Muscle layer of colon (tissue), 2 donors: ENCODE results near the gene RAB3B.
A peak's percentile ranks its signal among the peaks of the same experiment; 100 is the strongest.
"Not testable (repeated sequence)": the region's sequence is repeated elsewhere in the genome, so short reads cannot be mapped to it uniquely, and the experiment has no call there.

Experiments used
- H3K27ac ChIP-seq: one replicate; pipeline ENCODE4 v1.7.0; 2013; ENCODE audit warnings: low read depth, mild to moderate bottlenecking, low read length, moderate library complexity
- H3K27me3 ChIP-seq, 2 donors: one replicate each; pipeline ENCODE4 v1.7.0; 2013; ENCODE audit warnings: low read length in 2 of 2, mild to moderate bottlenecking in 2 of 2; ENCODE audit not compliant: insufficient read depth in 2 of 2, control insufficient read depth in 1 of 2
- H3K36me3 ChIP-seq: one replicate; pipeline ENCODE4 v1.7.0; 2013; ENCODE audit warnings: mild to moderate bottlenecking, low read length; ENCODE audit not compliant: insufficient read depth
- H3K4me1 ChIP-seq: one replicate; pipeline ENCODE4 v1.7.0; 2013; ENCODE audit warnings: mild to moderate bottlenecking, low read length; ENCODE audit not compliant: insufficient read depth
- H3K4me3 ChIP-seq, 2 donors: one replicate each; pipeline ENCODE4 v1.7.0; 2013; ENCODE audit warnings: low read length in 2 of 2, low read depth in 1 of 2, mild to moderate bottlenecking in 1 of 2, moderate library complexity in 1 of 2
- H3K9ac ChIP-seq: one replicate; pipeline ENCODE4 v1.7.0; 2013; ENCODE audit warnings: low read length
- H3K9me3 ChIP-seq: one replicate; pipeline ENCODE4 v1.7.0; 2013; ENCODE audit warnings: mild to moderate bottlenecking, low read length
- donor health status: abdominal sarcoma.
- donor health status: Adenocarcinoma of cecum.

The RAB3B gene

GRCh38 chr1:51878308-51878615 is 112.2 kb downstream of the RAB3B start:
- Histone ChIP-seq H3K27ac (peak overlapping the region; percentile 96), H3K9ac (peak overlapping the region; percentile 99), H3K4me3 (peak overlapping the region; percentile 87 to 100), H3K27me3 (no peaks in the 10 kb centered on the region), H3K36me3 (no peaks in the 10 kb centered on the region), H3K4me1 (peaks cover 36% of the 10 kb centered on the region), H3K9me3 (no peaks in the 10 kb centered on the region)

- Histone ChIP-seq H3K36me3 (no peaks in the 10 kb centered on the region), H3K27ac (peak overlapping the region; percentile 96), H3K4me3 (peak overlapping the region; percentile 87 to 100), H3K9ac (peak overlapping the region; percentile 99), H3K9me3 (no peaks in the 10 kb centered on the region), H3K4me1 (peaks cover 36% of the 10 kb centered on the region), H3K27me3 (no peaks in the 10 kb centered on the region)
These were observed 112.8 kb downstream of the RAB3B start for GRCh38 chr1:51877434-51878307.

- Histone ChIP-seq H3K27ac (no peak overlapping the region), H3K4me1 (peaks cover 36% of the 10 kb centered on the region), H3K9ac (no peak overlapping the region), H3K9me3 (no peaks in the 10 kb centered on the region), H3K27me3 (no peaks in the 10 kb centered on the region), H3K4me3 (no peak overlapping the region), H3K36me3 (peaks cover 4% of the 10 kb centered on the region)
These were observed 114.7 kb downstream of the RAB3B start for GRCh38 chr1:51875836-51876235.

- Histone ChIP-seq H3K4me3 (no peak overlapping the region), H3K27me3 (no peaks in the 10 kb centered on the region), H3K27ac (no peak overlapping the region), H3K36me3 (peaks cover 4% of the 10 kb centered on the region), H3K9me3 (no peaks in the 10 kb centered on the region), H3K9ac (no peak overlapping the region), H3K4me1 (peaks cover 36% of the 10 kb centered on the region)
These were observed 115.2 kb downstream of the RAB3B start for GRCh38 chr1:51875291-51875772.

GRCh38 chr1:51873270-51873669 is 117.2 kb downstream of the RAB3B start:
- not testable (repeated sequence) for H3K36me3 ChIP-seq, H3K4me3 ChIP-seq, H3K9me3 ChIP-seq, H3K9ac ChIP-seq, H3K27me3 ChIP-seq, H3K27ac ChIP-seq
- H3K4me1 ChIP-seq = peaks cover 30% of the 10 kb centered on the region

GRCh38 chr1:51871351-51871975 is 119.0 kb downstream of the RAB3B start:
- peaks cover 19% of the 10 kb centered on the region for H3K4me1 ChIP-seq
- H3K36me3 ChIP-seq = peaks cover 4% of the 10 kb centered on the region
- no peaks in the 10 kb centered on the region for H3K27me3 ChIP-seq
- no peaks in the 10 kb centered on the region for H3K9me3 ChIP-seq
- H3K27ac ChIP-seq = no peak overlapping the region
- no peak overlapping the region for H3K9ac ChIP-seq
- no peak overlapping the region for H3K4me3 ChIP-seq

GRCh38 chr1:51870603-51871350 is 119.7 kb downstream of the RAB3B start:
- Histone ChIP-seq H3K9me3 (no peaks in the 10 kb centered on the region), H3K9ac (no peak overlapping the region), H3K27me3 (no peaks in the 10 kb centered on the region), H3K27ac (no peak overlapping the region), H3K4me1 (peaks cover 13% of the 10 kb centered on the region), H3K4me3 (no peak overlapping the region), H3K36me3 (peaks cover 4% of the 10 kb centered on the region)

GRCh38 chr1:51867479-51868232 is 122.8 kb downstream of the RAB3B start:
- H3K9me3 ChIP-seq = no peaks in the 10 kb centered on the region
- H3K27me3 ChIP-seq = no peaks in the 10 kb centered on the region
- H3K36me3 ChIP-seq = peaks cover 4% of the 10 kb centered on the region
- no peak overlapping the region for H3K4me3 ChIP-seq
- no peak overlapping the region for H3K27ac ChIP-seq
- H3K9ac ChIP-seq = no peak overlapping the region
- H3K4me1 ChIP-seq = peaks cover 4% of the 10 kb centered on the region

- H3K27me3 ChIP-seq = no peaks in the 10 kb centered on the region
- H3K9me3 ChIP-seq = no peaks in the 10 kb centered on the region
- H3K4me1 ChIP-seq = peaks cover 4% of the 10 kb centered on the region
- no peak overlapping the region for H3K4me3 ChIP-seq
- H3K9ac ChIP-seq = no peak overlapping the region
- H3K36me3 ChIP-seq = no peaks in the 10 kb centered on the region
- no peak overlapping the region for H3K27ac ChIP-seq
These were observed 127.1 kb downstream of the RAB3B start for GRCh38 chr1:51863384-51863783.

- no peaks in the 10 kb centered on the region for H3K4me1 ChIP-seq
- H3K4me3 ChIP-seq = no peak overlapping the region
- H3K36me3 ChIP-seq = no peaks in the 10 kb centered on the region
- H3K27me3 ChIP-seq = no peaks in the 10 kb centered on the region
- H3K9me3 ChIP-seq = no peaks in the 10 kb centered on the region
- no peak overlapping the region for H3K9ac ChIP-seq
- no peak overlapping the region for H3K27ac ChIP-seq
These were observed 128.8 kb downstream of the RAB3B start for GRCh38 chr1:51861669-51862068.

GRCh38 chr1:51859735-51860134 is 130.8 kb downstream of the RAB3B start:
- no peak overlapping the region for H3K27ac ChIP-seq
- no peak overlapping the region for H3K9ac ChIP-seq
- H3K27me3 ChIP-seq = no peaks in the 10 kb centered on the region
- no peaks in the 10 kb centered on the region for H3K9me3 ChIP-seq
- H3K4me3 ChIP-seq = no peak overlapping the region
- H3K36me3 ChIP-seq = peaks cover 1% of the 10 kb centered on the region
- H3K4me1 ChIP-seq = no peaks in the 10 kb centered on the region
